Skin of body (tissue), 3 donors: ENCODE results near the gene CNNM3. TPM values are rescaled to one million over a fixed set of nuclear protein-coding genes. Genes with fewer than 3 reads are reported as not detected.

Source experiments
- DNase-seq: peaks from one replicate; lab custom pipeline; 2025; lab: John Stamatoyannopoulos, UW
- small RNA-seq: library from RNA; depleted of rRNA; stranded (forward); fragments of <200 nt; gene quantifications from one replicate; pipeline ENCODE3, GENCODE V24; 2014; ENCODE audit warnings: low replicate concordance
- total RNA-seq: library from RNA; depleted of rRNA; stranded (reverse); fragments of >200 nt; gene quantifications from one replicate; pipeline ENCODE4 v1.2.3, GENCODE V29; 2014

The CNNM3 gene
- total RNA-seq, 1 donor from 2014 or later, result 6.3 TPM

GRCh38 chr2:96876269-96877041, 60.4 kb downstream of the CNNM3 start:
- no peak for DNase-seq

GRCh38 chr2:96877042-96877451, 61.0 kb downstream of the CNNM3 start:
- DNase-seq, result no peak

GRCh38 chr2:96877631-96878092, 61.6 kb downstream of the CNNM3 start:
- DNase-seq, result no peak

- DNase-seq, result no peak
These were observed 62.1 kb downstream of the CNNM3 start for GRCh38 chr2:96878171-96878570.

GRCh38 chr2:96878796-96879544, 62.9 kb downstream of the CNNM3 start:
- no peak for DNase-seq

- no peak for DNase-seq
These were observed 63.5 kb downstream of the CNNM3 start for GRCh38 chr2:96879545-96880040.

- no peak for DNase-seq
These were observed 64.8 kb downstream of the CNNM3 start for GRCh38 chr2:96880891-96881273.

GRCh38 chr2:96881349-96882195, 65.5 kb downstream of the CNNM3 start:
- peak; percentile 34 for DNase-seq

GRCh38 chr2:96882230-96882629, 66.2 kb downstream of the CNNM3 start:
- no peak for DNase-seq

- no peak for DNase-seq
These were observed 66.8 kb downstream of the CNNM3 start for GRCh38 chr2:96882906-96883305.

GRCh38 chr2:96883306-96883705, 67.2 kb downstream of the CNNM3 start:
- no peak for DNase-seq

Small RNAs within 50 kb of the gene (small RNA-seq; reads per million reads assigned to genes)
- not detected for gene MIR3127

Other genes with a start within 250 kb of the CNNM3 start
- gene KANSL3, start 178.0 kb upstream of the CNNM3 start, total RNA-seq, result 26.0 TPM
- 0.10 TPM for gene FER1L5, start 173.5 kb upstream of the CNNM3 start, total RNA-seq
- gene LMAN2L, start 76.2 kb upstream of the CNNM3 start, total RNA-seq, result 24.6 TPM
- gene CNNM4, start 55.4 kb upstream of the CNNM3 start, total RNA-seq, result 4.9 TPM
- gene ANKRD23, start 27.8 kb downstream of the CNNM3 start, total RNA-seq, result 7.2 TPM
- gene ANKRD39, start 41.7 kb downstream of the CNNM3 start, total RNA-seq, result 4.4 TPM
- gene SEMA4C, start 53.8 kb downstream of the CNNM3 start, total RNA-seq, result 24.3 TPM
- gene FAM178B, start 170.3 kb downstream of the CNNM3 start, total RNA-seq, result 0.79 TPM